ENCODE data around the gene ATG3.

DNA sequence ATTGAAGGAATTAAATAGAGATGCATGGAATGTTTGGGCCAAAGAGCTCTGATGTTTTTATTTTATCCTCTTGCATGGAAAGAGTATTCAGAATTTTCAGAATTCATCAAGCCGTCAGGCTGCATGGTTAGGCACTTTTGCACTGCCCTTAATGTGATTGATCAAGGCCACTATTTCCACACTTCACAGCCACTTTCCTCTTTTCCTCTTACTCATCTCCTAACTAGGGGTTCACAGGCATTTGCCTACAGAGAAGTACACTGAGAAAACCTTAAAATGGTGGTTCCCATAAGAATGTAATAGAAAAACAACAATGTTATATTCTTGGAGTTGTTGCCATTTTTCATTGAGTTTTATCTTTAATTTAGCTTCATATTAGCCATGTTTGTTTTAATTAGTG is 10.9 kb upstream of the ATG3 start:
- TF ChIP-seq, protein P1, sequence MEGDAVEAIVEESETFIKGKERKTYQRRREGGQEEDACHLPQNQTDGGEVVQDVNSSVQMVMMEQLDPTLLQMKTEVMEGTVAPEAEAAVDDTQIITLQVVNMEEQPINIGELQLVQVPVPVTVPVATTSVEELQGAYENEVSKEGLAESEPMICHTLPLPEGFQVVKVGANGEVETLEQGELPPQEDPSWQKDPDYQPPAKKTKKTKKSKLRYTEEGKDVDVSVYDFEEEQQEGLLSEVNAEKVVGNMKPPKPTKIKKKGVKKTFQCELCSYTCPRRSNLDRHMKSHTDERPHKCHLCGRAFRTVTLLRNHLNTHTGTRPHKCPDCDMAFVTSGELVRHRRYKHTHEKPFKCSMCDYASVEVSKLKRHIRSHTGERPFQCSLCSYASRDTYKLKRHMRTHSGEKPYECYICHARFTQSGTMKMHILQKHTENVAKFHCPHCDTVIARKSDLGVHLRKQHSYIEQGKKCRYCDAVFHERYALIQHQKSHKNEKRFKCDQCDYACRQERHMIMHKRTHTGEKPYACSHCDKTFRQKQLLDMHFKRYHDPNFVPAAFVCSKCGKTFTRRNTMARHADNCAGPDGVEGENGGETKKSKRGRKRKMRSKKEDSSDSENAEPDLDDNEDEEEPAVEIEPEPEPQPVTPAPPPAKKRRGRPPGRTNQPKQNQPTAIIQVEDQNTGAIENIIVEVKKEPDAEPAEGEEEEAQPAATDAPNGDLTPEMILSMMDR (IDR thresholded peaks at IDR 0.05 in 8 of 11, conservative IDR thresholded peaks at IDR 0.05 in 3 of 11): no peak
- TF ChIP-seq POLR2A (IDR thresholded peaks at IDR 0.05): no peak
